Sigmoid colon (tissue), 7 donors: ENCODE results near the gene KLHL40. TPM values are rescaled to one million over a fixed set of nuclear protein-coding genes. Genes with fewer than 3 reads are reported as not detected.

ENCODE experiments used
- DNase-seq: peaks from one replicate; pipeline ENCODE4 v3.0.0-alpha.2; 2019
- H3K27ac ChIP-seq, 4 donors: fragments of 200-600 bp; sonication (generic); one replicate each; pipeline ENCODE4 v1.5.1; 2016 to 2019; ENCODE audit warnings: mild to moderate bottlenecking in 1 of 4
- H3K27me3 ChIP-seq, 3 donors: fragments of 200-600 bp; sonication (generic); one replicate each; pipeline ENCODE4 v1.5.1; 2019; ENCODE audit warnings: mild to moderate bottlenecking in 1 of 3
- H3K36me3 ChIP-seq, 4 donors: fragments of 200-600 bp; sonication (generic); one replicate each; pipeline ENCODE4 v1.5.1; 2016 to 2019
- H3K4me1 ChIP-seq, 4 donors: fragments of 200-600 bp; sonication (generic); one replicate each; pipeline ENCODE4 v1.5.1; 2017 to 2019
- H3K4me3 ChIP-seq, 4 donors: fragments of 200-600 bp; sonication (generic); one replicate each; pipeline ENCODE4 v1.5.1; 2017 to 2019; ENCODE audit warnings: mild to moderate bottlenecking in 2 of 4, moderate library complexity in 1 of 4
- H3K9me3 ChIP-seq, 4 donors: fragments of 200-600 bp in 3 of 4; sonication (generic) in 3 of 4; one replicate each; pipeline versions ENCODE4 v1.5.1 to v1.6.1; 2013 to 2019
- EP300 ChIP-seq, 4 donors: sonication (generic); formaldehyde crosslinking; IDR thresholded peaks; one replicate each; pipeline ENCODE4 v1.6.1; 2017; ENCODE audit warnings: antibody characterized with exemption in 4 of 4
- POLR2A ChIP-seq, 2 donors: fragments of 450-650 bp; IDR thresholded peaks; one replicate each; pipeline ENCODE4 v1.6.1; 2016; ENCODE audit warnings: antibody characterized with exemption in 2 of 2, mild to moderate bottlenecking in 2 of 2, moderate library complexity in 2 of 2
- POLR2AphosphoS5 ChIP-seq, 4 donors: sonication (generic); formaldehyde crosslinking; IDR thresholded peaks; one replicate each; pipeline ENCODE4 v1.6.1; 2017; ENCODE audit warnings: antibody characterized with exemption in 4 of 4
- WGBS, 2 donors: extraction: QIAGEN DNeasy Blood & Tissue Kit; methylation state at CpG; one replicate each; pipeline ENCODE4 v1.1.7; 2013; 5-methylcytosine and 5-hydroxymethylcytosine counted together
- intact Hi-C: fragments of 100-400 bp; cut with DNase I; formaldehyde crosslinking; loops from one replicate; pipeline ENCODE4 v1.15.1; 2023
- polyA plus RNA-seq, 3 donors: library from polyadenylated mRNA; stranded (reverse); fragments of 200-250 nt; gene quantifications; one replicate each; pipeline ENCODE4 v1.2.3, GENCODE V29; 2013
- total RNA-seq, 4 donors: library from RNA; depleted of rRNA; stranded (reverse); fragments of >200 nt; gene quantifications; one replicate each; pipeline ENCODE4 v1.1.0, GENCODE V29; 2016
- TF ChIP-seq, protein P1 (sequence below), 4 experiments: fragments of 450-650 bp in 3 of 4; fragments of 200-600 bp in 1 of 4; IDR thresholded peaks; one replicate each; pipeline ENCODE4 v1.5.1; 2016 to 2019; ENCODE audit warnings: antibody characterized with exemption in 4 of 4, mild to moderate bottlenecking in 3 of 4, moderate library complexity in 2 of 4
- donor health status: healthy with polysubstance abuse.
- donor health status: Bipolar disorder and iron deficiency.
- donor health status: healthy.

The KLHL40 gene
- total and polyA plus RNA-seq, 7 donors, result under 0.01 TPM; not detected in 6

DNA sequence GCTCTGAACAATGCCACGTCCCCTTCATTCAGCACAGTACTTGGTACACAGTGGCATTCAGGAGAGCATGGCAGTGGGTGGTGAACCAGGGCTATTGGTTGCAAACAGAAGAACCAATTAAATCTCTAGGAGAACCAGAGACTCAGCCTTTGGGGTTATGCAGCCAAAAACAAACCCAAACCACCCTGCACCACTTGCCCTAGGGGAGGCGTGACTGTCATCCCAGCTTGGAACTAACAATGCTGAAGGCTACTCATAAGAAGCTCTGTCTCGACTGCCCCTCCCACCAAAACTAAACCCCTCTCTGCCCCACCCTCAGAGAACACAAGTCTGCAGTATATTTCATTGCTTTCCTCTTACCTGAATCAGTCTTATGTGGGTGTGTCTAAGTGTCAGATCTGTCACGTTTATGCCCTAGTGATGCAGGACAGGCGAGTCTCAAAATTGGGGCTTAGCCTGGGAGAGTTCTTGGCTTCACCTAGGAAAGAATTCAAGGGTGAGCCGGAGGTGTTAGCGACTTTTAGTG is 15.2 kb upstream of the KLHL40 start:
- TF ChIP-seq, protein P1, sequence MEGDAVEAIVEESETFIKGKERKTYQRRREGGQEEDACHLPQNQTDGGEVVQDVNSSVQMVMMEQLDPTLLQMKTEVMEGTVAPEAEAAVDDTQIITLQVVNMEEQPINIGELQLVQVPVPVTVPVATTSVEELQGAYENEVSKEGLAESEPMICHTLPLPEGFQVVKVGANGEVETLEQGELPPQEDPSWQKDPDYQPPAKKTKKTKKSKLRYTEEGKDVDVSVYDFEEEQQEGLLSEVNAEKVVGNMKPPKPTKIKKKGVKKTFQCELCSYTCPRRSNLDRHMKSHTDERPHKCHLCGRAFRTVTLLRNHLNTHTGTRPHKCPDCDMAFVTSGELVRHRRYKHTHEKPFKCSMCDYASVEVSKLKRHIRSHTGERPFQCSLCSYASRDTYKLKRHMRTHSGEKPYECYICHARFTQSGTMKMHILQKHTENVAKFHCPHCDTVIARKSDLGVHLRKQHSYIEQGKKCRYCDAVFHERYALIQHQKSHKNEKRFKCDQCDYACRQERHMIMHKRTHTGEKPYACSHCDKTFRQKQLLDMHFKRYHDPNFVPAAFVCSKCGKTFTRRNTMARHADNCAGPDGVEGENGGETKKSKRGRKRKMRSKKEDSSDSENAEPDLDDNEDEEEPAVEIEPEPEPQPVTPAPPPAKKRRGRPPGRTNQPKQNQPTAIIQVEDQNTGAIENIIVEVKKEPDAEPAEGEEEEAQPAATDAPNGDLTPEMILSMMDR (IDR thresholded peaks at IDR 0.05), result no peak
- TF ChIP-seq POLR2A (IDR thresholded peaks at IDR 0.05), result no peak
- no peak for TF ChIP-seq POLR2AphosphoS5 (IDR thresholded peaks at IDR 0.05)
- TF ChIP-seq EP300 (IDR thresholded peaks at IDR 0.05), result no peak
- no peak for DNase-seq
- H3K9me3 ChIP-seq, result no peaks in the 10 kb centered on the region
- intact Hi-C loops, result no loop called here
- H3K27me3 ChIP-seq, result no peaks in the 10 kb centered on the region
- no peak overlapping the region for H3K27ac ChIP-seq
- no peaks in the 10 kb centered on the region for H3K36me3 ChIP-seq
- peaks cover 0 to 31% (median 29%) of the 10 kb centered on the region in 4 donors for H3K4me1 ChIP-seq
- WGBS, 2 donors, result 63 to 83% methylated on average over 7 of the region's 7 CpGs
- no peak overlapping the region for H3K4me3 ChIP-seq

DNA sequence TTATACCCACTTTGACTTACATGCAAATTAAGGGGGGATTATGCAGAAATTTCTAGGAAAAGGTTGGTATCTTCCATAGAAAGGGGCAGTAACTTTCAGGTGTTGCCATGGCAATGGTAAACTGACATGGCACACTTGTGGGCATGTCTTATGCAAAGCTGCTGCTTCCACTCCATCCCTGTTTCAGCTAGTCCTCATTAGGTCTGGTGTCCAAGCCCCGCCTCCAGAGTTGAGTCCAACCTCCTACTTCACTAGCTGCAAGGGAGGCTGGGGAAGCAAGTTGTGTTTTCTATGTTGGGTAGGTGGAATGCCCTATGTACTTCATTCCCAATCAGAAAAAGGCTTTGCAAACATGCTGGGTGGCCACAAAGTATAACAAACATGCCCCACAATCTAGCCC is 14.7 kb upstream of the KLHL40 start:
- TF ChIP-seq POLR2AphosphoS5 (IDR thresholded peaks at IDR 0.05) (no peak), EP300 (IDR thresholded peaks at IDR 0.05) (no peak), POLR2A (IDR thresholded peaks at IDR 0.05) (no peak)
- TF ChIP-seq, protein P1 (IDR thresholded peaks at IDR 0.05), result no peak
- Histone ChIP-seq H3K4me3 (no peak overlapping the region), H3K27me3 (no peaks in the 10 kb centered on the region), H3K4me1 (peaks cover 0 to 28% (median 27%) of the 10 kb centered on the region in 4 donors), H3K9me3 (no peaks in the 10 kb centered on the region), H3K27ac (no peak overlapping the region), H3K36me3 (no peaks in the 10 kb centered on the region)
- 90% methylated on average over 1 of the region's 1 CpG for WGBS, 2 donors
- intact Hi-C loops, result no loop called here
- no peak for DNase-seq

DNA sequence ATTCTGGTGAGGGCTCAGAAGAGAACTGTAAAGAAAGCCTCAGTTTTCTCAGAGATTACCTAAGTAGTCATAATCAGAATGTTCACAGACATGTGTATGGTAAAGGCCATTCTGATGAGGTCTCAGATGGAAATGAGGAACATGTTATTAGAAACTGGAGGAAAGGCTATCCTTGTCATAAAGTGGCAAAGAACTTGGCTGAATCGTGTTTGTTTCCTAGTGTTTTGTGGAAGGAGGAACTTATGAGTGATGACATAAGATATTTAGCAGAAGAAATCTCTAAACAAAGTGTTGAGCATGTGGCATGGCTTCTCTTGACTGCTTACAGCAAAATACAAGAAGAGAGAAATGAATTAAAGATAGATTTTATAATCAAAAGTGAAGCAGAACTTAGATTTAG is 12.8 kb upstream of the KLHL40 start:
- H3K27me3 ChIP-seq, result no peaks in the 10 kb centered on the region
- no peak overlapping the region for H3K4me3 ChIP-seq
- H3K27ac ChIP-seq, result no peak overlapping the region
- DNase-seq, result no peak
- WGBS, 2 donors, result 21 to 43% methylated on average over 1 of the region's 1 CpG
- no peaks in the 10 kb centered on the region for H3K36me3 ChIP-seq
- H3K9me3 ChIP-seq, result no peaks in the 10 kb centered on the region
- TF ChIP-seq POLR2AphosphoS5 (IDR thresholded peaks at IDR 0.05) (no peak), EP300 (IDR thresholded peaks at IDR 0.05) (no peak), POLR2A (IDR thresholded peaks at IDR 0.05) (no peak)
- TF ChIP-seq, protein P1 (IDR thresholded peaks at IDR 0.05), result no peak
- peaks cover 0 to 9% (median 9%) of the 10 kb centered on the region in 4 donors for H3K4me1 ChIP-seq
- intact Hi-C loops, result no loop called here

DNA sequence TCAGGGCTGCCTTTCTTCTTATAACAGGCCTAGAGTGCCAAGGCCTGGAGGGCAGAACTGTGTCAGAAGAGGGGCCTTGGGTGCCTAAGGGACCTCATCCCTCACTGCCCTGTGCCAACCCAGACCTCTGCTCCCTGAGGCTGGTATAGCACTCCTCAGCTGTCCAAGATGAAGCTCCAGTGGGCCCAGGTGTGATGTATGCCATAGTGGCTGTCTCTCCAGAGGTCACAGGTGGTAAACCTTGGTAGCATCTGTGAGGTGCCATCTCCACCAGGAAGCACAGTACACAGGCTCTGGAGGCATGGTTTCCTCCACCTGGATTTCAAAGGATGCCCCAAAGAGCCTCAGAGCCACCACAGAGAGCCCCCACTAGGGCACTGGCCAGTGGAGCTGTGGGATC is 12.3 kb upstream of the KLHL40 start:
- peak; percentile 2 for DNase-seq
- intact Hi-C loops, result no loop called here
- peaks cover 0 to 4% (median 3%) of the 10 kb centered on the region in 4 donors for H3K4me1 ChIP-seq
- no peaks in the 10 kb centered on the region for H3K9me3 ChIP-seq
- no peaks in the 10 kb centered on the region for H3K36me3 ChIP-seq
- no peak overlapping the region for H3K4me3 ChIP-seq
- H3K27me3 ChIP-seq, result no peaks in the 10 kb centered on the region
- no peak for TF ChIP-seq EP300 (IDR thresholded peaks at IDR 0.05)
- TF ChIP-seq POLR2A (IDR thresholded peaks at IDR 0.05), result no peak
- TF ChIP-seq, protein P1 (IDR thresholded peaks at IDR 0.05), result no peak
- no peak for TF ChIP-seq POLR2AphosphoS5 (IDR thresholded peaks at IDR 0.05)
- H3K27ac ChIP-seq, result no peak overlapping the region

DNA sequence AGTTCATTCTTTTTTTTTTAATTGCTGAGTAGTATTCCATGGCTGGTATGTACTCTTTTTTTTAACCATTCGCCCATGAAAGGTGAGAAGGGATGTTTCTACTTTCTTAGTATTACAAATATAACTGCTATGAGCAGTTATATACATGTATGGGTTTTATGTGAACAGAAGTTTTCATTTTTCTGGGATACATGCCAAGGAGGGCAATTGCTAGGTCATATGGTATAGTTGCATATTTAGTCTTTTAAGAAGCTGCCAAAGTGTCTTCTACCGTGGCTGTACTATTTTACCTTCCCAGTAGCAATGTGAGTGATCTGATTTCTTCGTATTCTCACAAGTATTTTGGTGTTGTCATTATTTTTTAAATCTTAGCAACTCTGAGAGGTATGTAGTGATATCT is 11.2 kb upstream of the KLHL40 start:
- H3K4me1 ChIP-seq, result no peaks in the 10 kb centered on the region
- intact Hi-C loops, result no loop called here
- no peaks in the 10 kb centered on the region for H3K9me3 ChIP-seq
- DNase-seq, result no peak
- no peaks in the 10 kb centered on the region for H3K36me3 ChIP-seq
- no peak for TF ChIP-seq POLR2A (IDR thresholded peaks at IDR 0.05)
- H3K4me3 ChIP-seq, result no peak overlapping the region
- no peak overlapping the region for H3K27ac ChIP-seq
- no peaks in the 10 kb centered on the region for H3K27me3 ChIP-seq
- WGBS, 2 donors, result 34 to 70% methylated on average over 3 of the region's 3 CpGs
